Adrenal gland (tissue), 5 donors: ENCODE measurements around the gene GASK1A.

Experiments used
- POLR2A ChIP-seq, 2 donors: fragments of 450-650 bp; IDR thresholded peaks; one replicate each; pipeline ENCODE4 v1.6.1; 2017; ENCODE audit warnings: antibody characterized with exemption in 2 of 2, mild to moderate bottlenecking in 2 of 2, moderate library complexity in 1 of 2
- TF ChIP-seq, protein P1 (sequence below), 6 experiments: fragments of 450-650 bp in 4 of 6; fragments of 200-600 bp in 2 of 6; sonication (generic) in 1 of 6; IDR thresholded peaks; 1 replicate in 5 of 6; 2 replicates in 1 of 6; pipeline versions ENCODE4 v1.5.1 to v1.8.0; 2016 to 2021; ENCODE audit warnings: antibody characterized with exemption in 6 of 6, mild to moderate bottlenecking in 2 of 6, moderate library complexity in 1 of 6
- donor health status: DM: no; HTN: no; CAD: no.

- TF ChIP-seq, protein P1, sequence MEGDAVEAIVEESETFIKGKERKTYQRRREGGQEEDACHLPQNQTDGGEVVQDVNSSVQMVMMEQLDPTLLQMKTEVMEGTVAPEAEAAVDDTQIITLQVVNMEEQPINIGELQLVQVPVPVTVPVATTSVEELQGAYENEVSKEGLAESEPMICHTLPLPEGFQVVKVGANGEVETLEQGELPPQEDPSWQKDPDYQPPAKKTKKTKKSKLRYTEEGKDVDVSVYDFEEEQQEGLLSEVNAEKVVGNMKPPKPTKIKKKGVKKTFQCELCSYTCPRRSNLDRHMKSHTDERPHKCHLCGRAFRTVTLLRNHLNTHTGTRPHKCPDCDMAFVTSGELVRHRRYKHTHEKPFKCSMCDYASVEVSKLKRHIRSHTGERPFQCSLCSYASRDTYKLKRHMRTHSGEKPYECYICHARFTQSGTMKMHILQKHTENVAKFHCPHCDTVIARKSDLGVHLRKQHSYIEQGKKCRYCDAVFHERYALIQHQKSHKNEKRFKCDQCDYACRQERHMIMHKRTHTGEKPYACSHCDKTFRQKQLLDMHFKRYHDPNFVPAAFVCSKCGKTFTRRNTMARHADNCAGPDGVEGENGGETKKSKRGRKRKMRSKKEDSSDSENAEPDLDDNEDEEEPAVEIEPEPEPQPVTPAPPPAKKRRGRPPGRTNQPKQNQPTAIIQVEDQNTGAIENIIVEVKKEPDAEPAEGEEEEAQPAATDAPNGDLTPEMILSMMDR (IDR thresholded peaks at IDR 0.05): no peak
- no peak for TF ChIP-seq POLR2A (IDR thresholded peaks at IDR 0.05)
These were observed 74.2 kb downstream of the GASK1A start for GRCh38 chr3:43053291-43053690.
